HG03575 (cell line): ENCODE data around the gene TPRN.
"Not testable (repeated sequence)": the region's sequence is repeated elsewhere in the genome, so short reads cannot be mapped to it uniquely, and the experiment has no call there.

ENCODE experiments used
- ATAC-seq: cut with Tn5 transposase; IDR thresholded peaks from one replicate; pipeline ENCODE4 v1.9.1; 2021; ENCODE audit not compliant: unreplicated experiment, insufficient number of reproducible peaks, low FRiP score; ENCODE audit errors: extremely low read depth

Gene TPRN

GRCh38 chr9:137200311-137201204 is at the start of gene TPRN:
Gene TPRN (minus strand): TSS chr9:137200741. CDS start chr9:137200711, 30 bp downstream.
- ATAC-seq, result peak; percentile 60

- no peak for ATAC-seq
Measured at GRCh38 chr9:137247916-137248175, 47.3 kb upstream of the TPRN start.

GRCh38 chr9:137247135-137247915 is 46.8 kb upstream of the TPRN start:
- ATAC-seq, result no peak

- ATAC-seq, result no peak
Measured at GRCh38 chr9:137245450-137246421, 45.2 kb upstream of the TPRN start.

- no peak for ATAC-seq
Measured at GRCh38 chr9:137244486-137245449, 44.2 kb upstream of the TPRN start.

GRCh38 chr9:137243626-137244485 is 43.3 kb upstream of the TPRN start:
- ATAC-seq, result no peak

- not testable (repeated sequence) for ATAC-seq
Measured at GRCh38 chr9:137243266-137243625, 42.7 kb upstream of the TPRN start.

- no peak for ATAC-seq
Measured at GRCh38 chr9:137242269-137243203, 42.0 kb upstream of the TPRN start.

GRCh38 chr9:137241490-137242268 is 41.1 kb upstream of the TPRN start:
- ATAC-seq, result no peak

GRCh38 chr9:137240841-137241489 is 40.4 kb upstream of the TPRN start, which contains the start of gene TUBB4B:
Gene TUBB4B (plus strand): TSS chr9:137241287. CDS start chr9:137241361, 74 bp downstream.
- ATAC-seq, result peak; percentile 61

- ATAC-seq, result peak; percentile 8
Measured at GRCh38 chr9:137240318-137240840, 39.8 kb upstream of the TPRN start.

- not testable (repeated sequence) for ATAC-seq
Measured at GRCh38 chr9:137239541-137240200, 39.1 kb upstream of the TPRN start.

GRCh38 chr9:137237759-137238726 is 37.5 kb upstream of the TPRN start:
- no peak for ATAC-seq
